ENCODE measurements around the gene BLOC1S5. TPM values are rescaled to one million over a fixed set of nuclear protein-coding genes. Genes with fewer than 3 reads are reported as not detected.

Gene BLOC1S5
- total RNA-seq, 4 donors from 2014 or later, result 8.3 to 13.1 (median 10.5) TPM

GRCh38 chr6:7971499-7971898 is 92.7 kb downstream of the BLOC1S5 start:
- ATAC-seq (ENCODE audit: low FRiP score) (no peak), DNase-seq (ENCODE audit: low spot score) (no peak)
- TF ChIP-seq, protein P1, sequence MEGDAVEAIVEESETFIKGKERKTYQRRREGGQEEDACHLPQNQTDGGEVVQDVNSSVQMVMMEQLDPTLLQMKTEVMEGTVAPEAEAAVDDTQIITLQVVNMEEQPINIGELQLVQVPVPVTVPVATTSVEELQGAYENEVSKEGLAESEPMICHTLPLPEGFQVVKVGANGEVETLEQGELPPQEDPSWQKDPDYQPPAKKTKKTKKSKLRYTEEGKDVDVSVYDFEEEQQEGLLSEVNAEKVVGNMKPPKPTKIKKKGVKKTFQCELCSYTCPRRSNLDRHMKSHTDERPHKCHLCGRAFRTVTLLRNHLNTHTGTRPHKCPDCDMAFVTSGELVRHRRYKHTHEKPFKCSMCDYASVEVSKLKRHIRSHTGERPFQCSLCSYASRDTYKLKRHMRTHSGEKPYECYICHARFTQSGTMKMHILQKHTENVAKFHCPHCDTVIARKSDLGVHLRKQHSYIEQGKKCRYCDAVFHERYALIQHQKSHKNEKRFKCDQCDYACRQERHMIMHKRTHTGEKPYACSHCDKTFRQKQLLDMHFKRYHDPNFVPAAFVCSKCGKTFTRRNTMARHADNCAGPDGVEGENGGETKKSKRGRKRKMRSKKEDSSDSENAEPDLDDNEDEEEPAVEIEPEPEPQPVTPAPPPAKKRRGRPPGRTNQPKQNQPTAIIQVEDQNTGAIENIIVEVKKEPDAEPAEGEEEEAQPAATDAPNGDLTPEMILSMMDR (IDR thresholded peaks at IDR 0.05), result no peak

DNA sequence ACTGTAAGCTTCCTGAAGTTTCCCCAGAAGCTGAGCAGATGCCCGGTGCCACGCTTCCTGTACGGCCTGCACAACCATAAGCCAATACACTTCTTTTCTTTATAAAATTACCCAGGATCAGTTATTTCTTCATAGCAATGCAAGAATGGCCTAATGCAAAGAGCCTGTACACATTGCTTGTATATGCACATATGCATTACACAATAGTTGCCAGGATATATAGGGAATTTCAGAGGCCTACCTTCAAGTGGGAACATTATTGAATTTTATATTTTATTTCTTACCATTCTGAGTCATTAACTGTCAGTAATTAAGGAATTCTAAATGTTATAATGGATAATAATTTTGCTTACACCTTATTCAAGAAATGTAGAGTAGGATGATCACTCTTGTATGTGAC is 93.6 kb downstream of the BLOC1S5 start:
- TF ChIP-seq, protein P1 (IDR thresholded peaks at IDR 0.05), result no peak
- no peak for DNase-seq (ENCODE audit: low spot score)
- ATAC-seq (ENCODE audit: low FRiP score), result no peak

Other genes starting within 250 kb of the BLOC1S5 start
- 100 to 1,000 TPM; 130 to 212 (median 182) TPM for gene TXNDC5, start 153.6 kb downstream of the BLOC1S5 start, total RNA-seq
- 10 to 100 TPM; 14.3 to 32.9 (median 23.0) TPM for gene EEF1E1, start 38.2 kb upstream of the BLOC1S5 start, total RNA-seq